Effector CD8-positive, alpha-beta T cell (primary cell): ENCODE measurements around the gene FAM219A.
"Not testable (repeated sequence)": the region's sequence is repeated elsewhere in the genome, so short reads cannot be mapped to it uniquely, and the experiment has no call there.

Source experiments
- DNase-seq: peaks from one replicate; lab custom pipeline; 2025; lab: John Stamatoyannopoulos, UW

FAM219A gene

DNA sequence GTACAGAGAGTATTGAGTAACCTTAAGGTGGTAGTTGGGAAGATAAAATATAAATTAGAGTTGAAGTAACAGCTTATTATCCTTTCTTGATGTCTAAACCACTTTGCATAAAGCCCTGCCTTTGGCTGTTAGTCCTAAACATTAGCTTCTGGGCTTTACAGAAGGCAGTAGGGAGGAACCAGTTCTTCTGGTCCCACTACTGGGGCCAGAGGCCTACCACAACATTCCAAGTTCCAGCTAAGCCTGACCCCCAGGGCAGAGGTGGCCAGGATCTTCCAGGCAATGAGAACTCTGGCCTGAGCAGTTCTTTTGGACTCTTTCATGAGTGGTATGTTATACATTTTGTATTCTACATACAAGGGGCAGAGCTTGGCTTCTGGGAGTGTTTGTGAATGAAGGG lies 26.3 kb upstream of the FAM219A start:
- DNase-seq, result no peak

DNA sequence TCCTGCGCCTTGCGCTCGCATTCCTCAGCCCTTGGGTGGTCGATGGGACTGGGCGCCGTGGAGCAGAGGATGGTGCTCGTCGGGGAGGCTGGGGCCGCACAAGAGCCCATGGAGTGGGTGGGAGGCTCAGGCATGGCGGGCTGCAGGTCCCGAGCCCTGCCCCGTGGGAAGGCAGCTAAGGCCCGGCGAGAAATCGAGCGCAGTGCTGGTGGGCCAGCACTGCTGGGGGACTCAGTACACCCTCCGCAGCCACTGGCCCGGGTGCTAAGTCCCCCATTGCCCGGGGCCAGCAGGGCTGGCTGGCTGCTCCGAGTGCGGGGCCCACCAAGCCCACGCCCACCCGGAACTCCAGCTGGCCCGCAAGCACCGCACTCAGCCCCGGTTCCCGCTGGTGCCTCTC lies 24.4 kb upstream of the FAM219A start:
- not testable (repeated sequence) for DNase-seq

GRCh38 chr9:34481620-34482019 lies 23.2 kb upstream of the FAM219A start:
- not testable (repeated sequence) for DNase-seq

DNA sequence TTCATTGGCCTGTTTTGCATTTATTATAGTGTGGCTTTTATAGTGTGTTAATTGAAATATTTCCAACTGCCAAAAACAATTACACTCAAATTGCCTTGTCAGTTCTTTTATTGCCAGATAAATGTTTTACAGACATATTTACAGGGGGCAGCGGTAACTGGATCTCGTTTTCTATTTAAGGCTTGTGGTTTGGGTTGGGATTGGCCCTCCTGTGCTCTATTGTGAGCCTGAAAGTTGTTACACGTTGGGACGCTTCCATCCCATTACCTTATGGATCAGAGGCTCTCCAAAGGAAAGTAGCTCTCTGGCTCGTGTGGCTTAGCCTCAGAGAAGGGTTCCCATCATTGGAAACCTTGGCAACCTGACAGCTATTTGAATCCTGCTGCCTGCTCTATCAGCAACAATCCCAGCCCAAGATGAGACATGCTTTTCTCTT lies 21.1 kb upstream of the FAM219A start:
- no peak for DNase-seq

GRCh38 chr9:34477541-34477940 lies 19.2 kb upstream of the FAM219A start:
- DNase-seq, result no peak

GRCh38 chr9:34475097-34475496 lies 16.7 kb upstream of the FAM219A start:
- no peak for DNase-seq

DNA sequence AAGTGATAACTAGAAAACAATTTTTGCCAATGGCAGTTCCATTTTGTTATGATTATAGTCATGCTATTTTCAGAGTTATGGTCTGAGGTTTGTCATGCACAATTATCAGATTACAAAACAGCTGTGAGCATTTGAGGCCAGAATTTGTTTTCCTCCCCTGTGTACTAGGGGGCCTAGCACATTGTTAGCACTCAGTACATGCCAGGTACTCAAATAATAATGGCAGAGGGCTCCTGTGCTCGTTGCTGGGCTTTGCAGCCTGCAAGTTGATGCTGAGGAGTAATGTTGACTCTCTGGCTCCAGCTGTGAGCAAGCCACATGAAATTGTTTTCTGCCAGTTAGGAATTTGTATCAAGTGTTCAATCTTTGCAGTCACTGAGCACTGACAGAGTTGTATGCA lies 7.1 kb upstream of the FAM219A start:
- DNase-seq, result no peak

- DNase-seq, result no peak
Observed at GRCh38 chr9:34464571-34464970, 6.2 kb upstream of the FAM219A start.

DNA sequence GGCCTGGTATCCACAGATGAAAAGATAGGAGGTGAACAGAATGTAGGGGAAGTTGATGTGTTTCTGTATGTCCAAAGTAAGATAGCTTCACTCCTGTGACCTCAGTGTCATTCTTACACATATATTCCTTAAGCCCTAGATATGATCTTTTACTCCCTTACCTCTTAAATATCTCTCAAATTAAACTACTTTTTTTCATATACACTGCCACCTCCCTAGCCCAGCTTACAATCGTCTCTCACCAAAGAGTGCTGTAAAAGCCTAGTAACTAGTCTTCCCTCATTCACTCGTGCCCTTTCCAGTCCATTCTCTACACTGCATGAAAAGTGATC lies 5.5 kb upstream of the FAM219A start:
- DNase-seq, result no peak

GRCh38 chr9:34463098-34463900 lies 4.9 kb upstream of the FAM219A start:
- no peak for DNase-seq

- DNase-seq, result no peak
Observed at GRCh38 chr9:34459941-34460340, 1.6 kb upstream of the FAM219A start.

DNA sequence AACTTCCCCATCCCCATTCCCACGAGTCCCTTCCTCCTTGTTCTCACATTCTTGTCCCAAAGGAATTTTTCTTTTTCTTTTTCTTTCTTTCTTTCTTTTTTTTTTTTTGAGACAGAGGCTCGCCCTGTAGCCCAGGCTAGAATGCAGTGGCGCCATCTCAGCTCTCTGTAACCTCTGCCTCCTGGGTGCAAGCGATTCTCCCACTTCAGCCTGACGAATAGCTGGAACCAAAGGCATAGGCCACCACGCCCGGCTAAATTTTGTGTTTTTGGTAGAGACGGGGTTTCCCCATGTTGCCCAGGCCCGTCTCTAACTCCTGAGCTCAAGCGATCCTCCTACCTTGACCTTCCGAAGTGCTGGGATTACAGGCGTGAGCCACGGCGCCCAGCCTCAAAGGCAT lies 986 bp upstream of the FAM219A start:
- no peak for DNase-seq

DNA sequence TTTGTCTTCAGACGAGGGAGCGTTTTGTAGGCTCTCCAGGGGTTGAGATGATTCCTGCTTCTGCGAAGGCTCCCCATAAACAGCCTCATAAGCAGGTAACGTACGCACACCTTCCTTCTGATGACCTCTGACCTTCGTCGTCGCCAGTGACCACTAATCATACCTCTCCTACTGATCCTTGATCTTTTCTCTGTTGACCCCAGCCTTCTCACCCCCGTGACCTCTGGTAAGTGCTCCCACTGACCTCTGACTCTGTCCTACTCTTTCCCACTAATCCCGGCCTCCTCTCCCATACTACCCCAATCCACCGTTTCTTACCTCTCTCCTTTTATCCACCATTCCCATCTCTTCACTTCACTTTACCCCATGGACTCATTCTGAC lies 580 bp upstream of the FAM219A start:
- DNase-seq, result no peak

GRCh38 chr9:34457266-34458012 lies 931 bp downstream of the FAM219A start:
- DNase-seq, result no peak

DNA sequence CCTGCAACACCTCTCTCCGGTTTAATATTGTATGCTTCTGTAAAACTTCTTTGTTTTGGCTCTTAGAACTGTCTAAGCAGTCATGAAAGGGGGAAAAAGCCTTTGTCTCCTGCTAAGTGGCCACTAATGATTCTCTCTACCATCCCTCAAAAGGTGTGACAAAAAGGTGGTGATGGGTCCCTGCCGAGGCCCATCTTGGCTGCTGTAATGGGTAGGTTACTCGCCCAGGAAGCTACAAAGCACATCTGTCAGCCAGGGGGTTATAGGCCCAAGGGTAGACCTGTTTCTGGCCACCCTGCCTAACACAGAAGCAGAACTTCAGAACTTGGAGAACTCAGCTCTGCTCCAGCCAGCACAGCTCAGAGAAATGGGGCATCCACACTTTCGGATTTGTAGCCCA lies 1.6 kb downstream of the FAM219A start:
- no peak for DNase-seq

DNA sequence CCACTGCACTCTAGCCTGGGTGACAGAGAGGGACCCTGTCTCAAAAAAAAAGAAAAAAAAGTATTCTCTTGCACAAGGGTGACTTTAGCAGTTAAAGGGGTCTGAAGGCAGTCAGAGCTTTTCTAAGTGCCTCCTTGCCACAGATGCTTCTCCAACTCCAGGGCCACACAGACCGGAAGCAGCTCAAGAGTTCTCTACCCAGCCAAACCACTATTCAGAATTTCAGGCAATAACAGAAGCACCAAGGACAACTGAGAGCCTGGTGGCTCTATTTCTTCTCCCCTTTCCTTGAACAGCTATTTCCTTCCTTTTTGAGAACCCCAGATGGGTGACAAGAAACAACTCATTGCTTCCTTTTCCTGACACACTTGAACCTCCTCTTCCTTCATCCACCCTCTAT lies 2.2 kb downstream of the FAM219A start:
- no peak for DNase-seq

DNA sequence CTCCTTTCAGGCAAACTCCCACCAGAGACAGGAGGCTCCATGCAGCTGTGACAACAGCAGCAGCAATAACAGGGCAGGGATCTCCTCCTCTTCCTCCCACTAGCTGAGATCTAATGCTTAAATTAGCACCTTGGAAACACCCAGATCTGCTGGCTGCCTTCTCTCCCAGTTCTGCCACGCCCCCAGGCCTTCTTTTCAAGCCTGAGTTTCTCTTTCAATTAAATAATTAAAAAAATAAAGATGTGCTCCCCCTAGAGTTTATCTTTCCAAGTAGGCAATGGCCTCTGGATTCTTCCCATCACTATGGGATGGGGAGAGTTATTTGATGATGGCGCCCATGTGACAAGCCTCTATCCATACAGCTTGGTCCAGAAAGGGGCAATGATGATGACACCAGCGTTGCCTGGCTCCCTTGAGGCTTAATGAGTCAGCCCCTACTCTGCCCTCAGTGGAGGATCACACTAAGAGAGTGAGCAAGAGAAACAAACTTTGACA lies 3.8 kb downstream of the FAM219A start:
- DNase-seq, result no peak

- no peak for DNase-seq
Observed at GRCh38 chr9:34452568-34452967, 5.8 kb downstream of the FAM219A start.

DNA sequence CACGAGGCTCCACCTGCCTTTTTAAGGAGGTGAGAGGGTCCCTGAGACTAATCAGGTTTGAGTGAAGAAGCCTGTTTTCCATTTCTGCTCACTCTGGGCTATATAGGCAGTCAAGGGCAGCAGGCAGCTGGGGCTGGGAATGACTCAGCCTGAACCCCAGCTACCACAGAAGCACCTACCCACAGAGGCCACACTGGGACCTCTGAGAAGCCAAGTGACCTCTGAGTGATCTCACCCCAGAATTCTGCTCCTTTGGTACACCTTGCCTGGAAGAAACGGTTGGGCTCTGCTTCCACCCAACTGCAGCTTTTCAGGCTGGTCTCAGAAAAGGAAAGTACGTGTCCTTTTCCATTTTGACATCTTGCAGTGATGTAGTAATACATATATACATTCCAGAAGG lies 6.8 kb downstream of the FAM219A start:
- DNase-seq, result no peak

GRCh38 chr9:34451135-34451534 lies 7.2 kb downstream of the FAM219A start:
- DNase-seq, result no peak

GRCh38 chr9:34450644-34451043 lies 7.7 kb downstream of the FAM219A start:
- no peak for DNase-seq

- no peak for DNase-seq
Observed at GRCh38 chr9:34446951-34447350, 11.4 kb downstream of the FAM219A start.

GRCh38 chr9:34446468-34446891 lies 11.9 kb downstream of the FAM219A start:
- no peak for DNase-seq
